Astrocyte (in vitro differentiated cells and primary cell): ENCODE measurements around the gene GFRA4.

ENCODE experiments used
- CTCF ChIP-seq: IDR thresholded peaks from 2 replicates; pipeline ENCODE4 v1.5.1; 2011; ENCODE audit warnings: low read depth, mild to moderate bottlenecking, inconsistent platforms, low read length, moderate library complexity; ENCODE audit not compliant: insufficient read depth
- EZH2 ChIP-seq: IDR thresholded peaks from 2 replicates; pipeline ENCODE4 v1.6.1; 2012; ENCODE audit warnings: mild to moderate bottlenecking, low read length, inconsistent platforms; ENCODE audit not compliant: insufficient read depth

DNA sequence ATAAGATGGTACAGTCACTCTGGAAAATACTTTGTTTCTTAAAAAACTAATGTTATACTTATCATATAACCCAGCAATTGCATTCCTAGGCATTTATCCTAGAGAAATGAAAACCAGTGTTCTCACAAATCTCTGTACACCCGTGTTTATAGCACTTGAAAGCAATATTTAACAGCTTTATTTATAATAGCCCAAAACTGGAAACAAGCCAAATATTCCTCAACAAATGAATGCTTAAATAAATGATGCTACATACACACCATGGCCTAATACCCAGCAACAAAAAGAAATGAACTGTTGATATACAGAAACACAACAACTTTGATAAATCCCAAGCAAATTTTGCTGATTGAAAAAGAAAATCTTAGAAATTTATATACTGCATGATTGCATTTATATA lies 51.3 kb downstream of the GFRA4 start:
- no peak for TF ChIP-seq CTCF
- TF ChIP-seq EZH2 = no peak
